H9 (cell line): Measurements from ENCODE around the gene CFP. TPM values are rescaled to one million over a fixed set of nuclear protein-coding genes. Genes with fewer than 3 reads are reported as not detected.

Experiments used
- DNase-seq: peaks from one replicate; pipeline ENCODE4 v3.0.0-alpha.2; 2017
- H2AFZ ChIP-seq: one replicate; pipeline ENCODE4 v1.6.1; 2013; ENCODE audit warnings: mild to moderate bottlenecking, low read length, control low read depth, moderate library complexity
- H2AK5ac ChIP-seq: 2 replicates; pipeline ENCODE4 v1.6.1; 2013; ENCODE audit warnings: low read length, control low read depth, mixed read lengths; ENCODE audit not compliant: insufficient read length
- H2BK120ac ChIP-seq: one replicate; pipeline ENCODE4 v1.6.1; 2013; ENCODE audit warnings: low read depth, mild to moderate bottlenecking, low read length, control low read depth, inconsistent platforms; ENCODE audit not compliant: poor library complexity, severe bottlenecking
- H2BK12ac ChIP-seq: 2 replicates; pipeline ENCODE4 v1.6.1; 2013; ENCODE audit warnings: low read length, control low read depth, mixed read lengths, low read depth; ENCODE audit not compliant: insufficient read length
- H2BK15ac ChIP-seq: 2 replicates; pipeline ENCODE4 v1.6.1; 2013; ENCODE audit warnings: low read depth, low read length, control low read depth
- H2BK20ac ChIP-seq: one replicate; pipeline ENCODE4 v1.6.1; 2013; ENCODE audit warnings: low read depth, mild to moderate bottlenecking, low read length, control low read depth, inconsistent platforms; ENCODE audit not compliant: poor library complexity, severe bottlenecking
- H2BK5ac ChIP-seq: 2 replicates; pipeline ENCODE4 v1.6.1; 2013; ENCODE audit warnings: low read length, control low read depth, mixed read lengths; ENCODE audit not compliant: insufficient read length
- H3K14ac ChIP-seq: 2 replicates; pipeline ENCODE4 v1.6.1; 2013; ENCODE audit warnings: low read length, control low read depth; ENCODE audit not compliant: insufficient read depth
- H3K18ac ChIP-seq: 2 replicates; pipeline ENCODE4 v1.6.1; 2013; ENCODE audit warnings: low read depth, mild to moderate bottlenecking, mixed read lengths, low read length, control low read depth; ENCODE audit not compliant: insufficient read length
- H3K23ac ChIP-seq: 2 replicates; pipeline ENCODE4 v1.6.1; 2013; ENCODE audit warnings: low read length, control low read depth, mixed read lengths, low read depth; ENCODE audit not compliant: insufficient read length
- H3K23me2 ChIP-seq: 2 replicates; pipeline ENCODE4 v1.6.1; 2013; ENCODE audit warnings: low read depth, mild to moderate bottlenecking, mixed read lengths, low read length, control low read depth; ENCODE audit not compliant: insufficient read length, poor library complexity, severe bottlenecking
- H3K27ac ChIP-seq: 2 replicates; pipeline ENCODE4 v1.5.1; 2013; ENCODE audit warnings: low read length, control low read depth, mixed read lengths, low read depth; ENCODE audit not compliant: insufficient read length
- H3K27me3 ChIP-seq: 2 replicates; pipeline ENCODE4 v1.6.1; 2013; ENCODE audit warnings: low read length, control low read depth, inconsistent platforms; ENCODE audit not compliant: insufficient read depth
- H3K4ac ChIP-seq: 2 replicates; pipeline ENCODE4 v1.6.1; 2013; ENCODE audit warnings: low read depth, mild to moderate bottlenecking, control low read depth, inconsistent platforms, low read length, moderate library complexity
- H3K4me1 ChIP-seq: 2 replicates; pipeline ENCODE4 v1.6.1; 2013; ENCODE audit warnings: low read length, control low read depth, inconsistent platforms; ENCODE audit not compliant: insufficient read depth
- H3K4me2 ChIP-seq: 2 replicates; pipeline ENCODE4 v1.6.1; 2013; ENCODE audit warnings: low read length, control low read depth, mixed read lengths; ENCODE audit not compliant: insufficient read length, insufficient read depth
- H3K56ac ChIP-seq: 2 replicates; pipeline ENCODE4 v1.6.1; 2013; ENCODE audit warnings: low read depth, mild to moderate bottlenecking, mixed read lengths, low read length, control low read depth; ENCODE audit not compliant: insufficient read length
- H3K79me1 ChIP-seq: 2 replicates; pipeline ENCODE4 v1.6.1; 2013; ENCODE audit warnings: low read depth, mild to moderate bottlenecking, moderate library complexity, low read length, control low read depth, inconsistent platforms; ENCODE audit not compliant: insufficient read depth, poor library complexity, severe bottlenecking
- H3K79me2 ChIP-seq: 2 replicates; pipeline ENCODE4 v1.6.1; 2013; ENCODE audit warnings: low read length, control low read depth, inconsistent platforms; ENCODE audit not compliant: insufficient read depth
- H3K9ac ChIP-seq: 2 replicates; pipeline ENCODE4 v1.6.1; 2013; ENCODE audit warnings: low read length, control low read depth, mixed read lengths; ENCODE audit not compliant: insufficient read length; ENCODE audit errors: extremely low read depth
- H3K9me3 ChIP-seq: one replicate; pipeline ENCODE4 v1.6.1; 2013; ENCODE audit warnings: low read depth, low read length, inconsistent platforms; ENCODE audit not compliant: control insufficient read depth
- H3T11ph ChIP-seq: one replicate; pipeline ENCODE4 v1.6.1; 2013; ENCODE audit warnings: mild to moderate bottlenecking, low read length, control low read depth, inconsistent platforms
- H4K20me1 ChIP-seq: one replicate; pipeline ENCODE4 v1.6.1; 2013; ENCODE audit not compliant: control insufficient read depth, insufficient read length, insufficient read depth
- H4K5ac ChIP-seq: 2 replicates; pipeline ENCODE4 v1.6.1; 2013; ENCODE audit warnings: low read depth, mild to moderate bottlenecking, mixed read lengths, low read length, control low read depth; ENCODE audit not compliant: insufficient read length
- H4K8ac ChIP-seq: replicated peaks from 2 replicates; pipeline ENCODE4 v1.6.1; 2013; ENCODE audit warnings: low read length, control low read depth, mixed read lengths, low read depth; ENCODE audit not compliant: insufficient read length
- H4K91ac ChIP-seq: 2 replicates; pipeline ENCODE4 v1.6.1; 2013; ENCODE audit warnings: low read depth, mild to moderate bottlenecking, moderate library complexity, mixed read lengths, low read length, control low read depth; ENCODE audit not compliant: insufficient read length
- H3K27ac Mint-ChIP-seq, 3 experiments: 2 replicates in 2 of 3; 3 replicates in 1 of 3; pipeline ENCODE4 v1.8.0; 2020 to 2021; ENCODE audit warnings: mixed read lengths in 3 of 3, mild to moderate bottlenecking in 1 of 3, moderate library complexity in 1 of 3
- H3K27me3 Mint-ChIP-seq: 2 replicates; pipeline ENCODE4 v1.8.0; 2021; ENCODE audit warnings: low read depth, mild to moderate bottlenecking, moderate library complexity, mixed read lengths
- H3K36me3 Mint-ChIP-seq, 3 experiments: 2 replicates in 2 of 3; 3 replicates in 1 of 3; pipeline ENCODE4 v1.8.0; 2020 to 2021; ENCODE audit warnings: low read depth in 3 of 3, mixed read lengths in 3 of 3; ENCODE audit not compliant: insufficient read depth in 1 of 3
- H3K4me1 Mint-ChIP-seq, 2 experiments: 2 replicates each; pipeline ENCODE4 v1.8.0; 2020; ENCODE audit warnings: mixed read lengths in 2 of 2
- H3K4me3 Mint-ChIP-seq, 2 experiments: 2 replicates in 1 of 2; 3 replicates in 1 of 2; pipeline ENCODE4 v1.8.0; 2020 to 2021; ENCODE audit warnings: mild to moderate bottlenecking in 2 of 2, mixed read lengths in 2 of 2, moderate library complexity in 1 of 2
- H3K9me3 Mint-ChIP-seq, 2 experiments: 2 replicates in 1 of 2; 3 replicates in 1 of 2; pipeline ENCODE4 v1.8.0; 2020; ENCODE audit warnings: mild to moderate bottlenecking in 2 of 2, mixed read lengths in 2 of 2, moderate library complexity in 1 of 2
- whole genome bisulfite sequencing: extraction: QIAGEN DNeasy Blood & Tissue Kit; methylation state at CpG from one replicate; pipeline ENCODE4 v1.1.7; 2013; ENCODE audit warnings: missing lambda C conversion rate, low lambda C conversion rate, mixed read lengths; ENCODE audit not compliant: insufficient read length; ENCODE audit errors: extremely low coverage; 5-methylcytosine and 5-hydroxymethylcytosine counted together
- total RNA-seq: library from RNA; stranded (reverse); gene quantifications from 2 replicates; pipeline ENCODE4 v1.2.1, GENCODE V29; 2021
- TF ChIP-seq, protein P1 (sequence below): fragments of 200-600 bp; sonication (generic); conservative IDR thresholded peaks from 3 replicates; pipeline ENCODE4 v1.8.0; 2021; ENCODE audit warnings: antibody characterized with exemption, mild to moderate bottlenecking

The CFP gene
- total RNA-seq, 1 experiment from 2014 or later, result 2.3 TPM

DNA sequence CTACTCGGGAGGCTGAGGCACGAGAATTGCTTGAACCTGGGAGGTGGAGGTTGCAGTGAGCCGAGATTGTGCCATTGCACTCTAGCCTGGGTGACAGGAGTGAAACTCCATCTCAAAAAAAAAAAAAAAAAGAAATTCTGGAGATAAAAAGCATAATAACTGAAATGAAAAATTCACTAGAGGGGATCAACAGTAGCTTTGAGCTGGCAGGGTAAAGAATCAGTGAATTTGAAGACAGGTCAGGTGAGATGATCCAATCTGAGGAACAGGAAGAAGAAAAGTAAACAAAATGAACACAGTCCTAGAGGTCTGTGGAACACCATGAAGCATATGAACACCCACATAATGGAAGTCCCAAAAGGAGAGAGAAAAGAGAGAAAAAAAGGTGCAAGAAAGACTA is 32.5 kb downstream of the CFP start:
- H3K18ac ChIP-seq, result no peak overlapping the region
- Mint-ChIP-seq H3K27me3 (no peaks in the 10 kb centered on the region), H3K36me3 (peaks cover 6 to 11% (median 7%) of the 10 kb centered on the region in 3 experiments; a peak in 5 of 7 replicates), H3K27ac (no peak overlapping the region), H3K4me3 (no peak overlapping the region), H3K4me1 (no peaks in the 10 kb centered on the region; a peak in 1 of 4 replicates), H3K9me3 (peaks cover 53 to 66% of the 10 kb centered on the region in 2 experiments)
- H3K4me1 ChIP-seq, result no peaks in the 10 kb centered on the region
- no peaks in the 10 kb centered on the region for H3K23me2 ChIP-seq
- H3T11ph ChIP-seq, result no peak overlapping the region
- H2BK120ac ChIP-seq, result no peak overlapping the region
- no peaks in the 10 kb centered on the region for H3K79me2 ChIP-seq
- no peak for DNase-seq
- H3K27ac ChIP-seq, result no peak overlapping the region
- H2AFZ ChIP-seq, result no peak overlapping the region
- TF ChIP-seq, protein P1, sequence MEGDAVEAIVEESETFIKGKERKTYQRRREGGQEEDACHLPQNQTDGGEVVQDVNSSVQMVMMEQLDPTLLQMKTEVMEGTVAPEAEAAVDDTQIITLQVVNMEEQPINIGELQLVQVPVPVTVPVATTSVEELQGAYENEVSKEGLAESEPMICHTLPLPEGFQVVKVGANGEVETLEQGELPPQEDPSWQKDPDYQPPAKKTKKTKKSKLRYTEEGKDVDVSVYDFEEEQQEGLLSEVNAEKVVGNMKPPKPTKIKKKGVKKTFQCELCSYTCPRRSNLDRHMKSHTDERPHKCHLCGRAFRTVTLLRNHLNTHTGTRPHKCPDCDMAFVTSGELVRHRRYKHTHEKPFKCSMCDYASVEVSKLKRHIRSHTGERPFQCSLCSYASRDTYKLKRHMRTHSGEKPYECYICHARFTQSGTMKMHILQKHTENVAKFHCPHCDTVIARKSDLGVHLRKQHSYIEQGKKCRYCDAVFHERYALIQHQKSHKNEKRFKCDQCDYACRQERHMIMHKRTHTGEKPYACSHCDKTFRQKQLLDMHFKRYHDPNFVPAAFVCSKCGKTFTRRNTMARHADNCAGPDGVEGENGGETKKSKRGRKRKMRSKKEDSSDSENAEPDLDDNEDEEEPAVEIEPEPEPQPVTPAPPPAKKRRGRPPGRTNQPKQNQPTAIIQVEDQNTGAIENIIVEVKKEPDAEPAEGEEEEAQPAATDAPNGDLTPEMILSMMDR, result no peak
- H4K8ac ChIP-seq, result no peak overlapping the region
- no peak overlapping the region for H3K4ac ChIP-seq
- no peaks in the 10 kb centered on the region for H3K79me1 ChIP-seq
- no peak overlapping the region for H2BK5ac ChIP-seq
- H3K9ac ChIP-seq, result no peak overlapping the region
- no CpG with 5 or more reads among the region's 3 CpGs for WGBS
- H4K91ac ChIP-seq, result no peak overlapping the region
- peaks cover 5% of the 10 kb centered on the region for H3K9me3 ChIP-seq
- H4K5ac ChIP-seq, result no peak overlapping the region
- no peaks in the 10 kb centered on the region for H3K27me3 ChIP-seq
- H2BK20ac ChIP-seq, result no peak overlapping the region
- H2BK12ac ChIP-seq, result no peak overlapping the region
- no peak overlapping the region for H3K56ac ChIP-seq
- H3K23ac ChIP-seq, result no peak overlapping the region
- no peak overlapping the region for H3K4me2 ChIP-seq
- H4K20me1 ChIP-seq, result no peaks in the 10 kb centered on the region
- no peak overlapping the region for H3K14ac ChIP-seq
- H2AK5ac ChIP-seq, result no peak overlapping the region
- no peak overlapping the region for H2BK15ac ChIP-seq
